ACC112 (cell line): Measurements from ENCODE around the gene GLIS1.

Experiments
- H2AFZ ChIP-seq: fragments of 200-600 bp; sonication (generic); one replicate; pipeline ENCODE4 v1.6.0; 2017; ENCODE audit warnings: antibody characterized with exemption, low read length; ENCODE audit not compliant: unreplicated experiment
- H3K27ac ChIP-seq: fragments of 200-600 bp; sonication (generic); 2 replicates; pipeline ENCODE4 v1.5.1; 2014; ENCODE audit warnings: low read depth, mild to moderate bottlenecking, antibody characterized with exemption, low read length, moderate library complexity
- H3K27me3 ChIP-seq: fragments of 200-600 bp; sonication (generic); 2 replicates; pipeline ENCODE4 v1.6.1; 2014; ENCODE audit warnings: mild to moderate bottlenecking, antibody characterized with exemption, low read length, moderate library complexity, mixed read lengths; ENCODE audit not compliant: insufficient read depth
- H3K36me3 ChIP-seq: fragments of 200-600 bp; sonication (generic); 2 replicates; pipeline ENCODE4 v1.6.1; 2016; ENCODE audit warnings: mild to moderate bottlenecking, antibody characterized with exemption, low read length, moderate library complexity, mixed read lengths; ENCODE audit not compliant: insufficient read depth
- H3K4me1 ChIP-seq: fragments of 200-600 bp; sonication (generic); one replicate; pipeline ENCODE4 v1.6.1; 2016; ENCODE audit warnings: low read length, mixed read lengths; ENCODE audit not compliant: insufficient read depth, unreplicated experiment, control insufficient read depth
- H3K4me3 ChIP-seq: fragments of 200-600 bp; sonication (generic); 2 replicates; pipeline ENCODE4 v1.5.1; 2014; ENCODE audit warnings: mild to moderate bottlenecking, low read depth, low read length
- H3K79me2 ChIP-seq: fragments of 200-600 bp; sonication (generic); one replicate; pipeline ENCODE4 v1.6.0; 2016; ENCODE audit warnings: low read length; ENCODE audit not compliant: control insufficient read depth, unreplicated experiment, insufficient read depth

GLIS1 gene

DNA sequence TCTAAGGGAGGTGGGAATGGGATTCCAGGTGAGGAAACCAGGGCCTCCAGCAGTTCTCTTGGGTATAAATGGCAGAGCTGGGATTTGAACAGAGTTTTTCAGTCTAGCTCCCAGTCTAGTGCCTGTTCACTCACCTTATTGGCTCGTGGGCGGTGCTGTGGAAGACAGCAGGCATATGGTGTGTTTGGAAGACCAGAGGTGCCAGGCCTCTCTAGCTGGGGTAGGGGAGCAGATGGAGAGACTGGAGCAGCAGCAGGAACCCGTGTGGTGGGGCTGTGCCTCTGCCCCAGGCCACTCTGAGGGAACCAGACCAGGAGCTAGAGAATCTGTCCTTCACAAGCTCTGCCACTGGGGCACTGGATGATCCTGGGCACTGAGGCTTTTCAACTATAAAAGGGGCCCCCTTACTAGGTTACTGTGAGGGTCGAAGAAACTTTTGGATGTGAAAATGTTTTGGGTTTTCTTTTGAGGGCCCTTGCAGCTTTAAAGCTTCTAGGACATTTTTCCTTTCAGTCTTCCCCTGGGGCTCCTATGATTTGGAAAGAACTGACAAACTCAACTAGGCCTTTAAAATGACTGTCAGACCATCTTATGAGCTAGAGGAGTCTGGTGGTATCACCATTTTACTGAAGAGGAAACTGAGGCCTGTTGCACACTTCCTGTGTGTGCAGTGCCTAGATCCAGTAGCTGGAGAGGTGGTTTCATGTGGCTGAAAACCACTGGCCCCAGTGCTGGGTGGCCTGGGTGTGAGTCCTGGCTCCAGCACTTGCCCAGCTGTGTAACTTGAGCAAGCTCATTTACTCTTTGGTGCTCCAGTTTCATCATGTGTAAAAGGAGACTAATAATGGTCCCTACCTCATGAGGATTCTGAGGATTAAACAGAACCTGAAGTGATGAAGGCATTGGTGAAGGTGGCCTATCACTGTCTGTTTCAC lies 273.7 kb downstream of the GLIS1 start:
- Histone ChIP-seq H3K79me2 (no peaks in the 10 kb centered on the region), H3K4me1 (peaks cover under 1% of the 10 kb centered on the region), H3K4me3 (no peak overlapping the region), H3K27ac (no peak overlapping the region), H2AFZ (no peak overlapping the region), H3K36me3 (no peaks in the 10 kb centered on the region), H3K27me3 (no peaks in the 10 kb centered on the region)

DNA sequence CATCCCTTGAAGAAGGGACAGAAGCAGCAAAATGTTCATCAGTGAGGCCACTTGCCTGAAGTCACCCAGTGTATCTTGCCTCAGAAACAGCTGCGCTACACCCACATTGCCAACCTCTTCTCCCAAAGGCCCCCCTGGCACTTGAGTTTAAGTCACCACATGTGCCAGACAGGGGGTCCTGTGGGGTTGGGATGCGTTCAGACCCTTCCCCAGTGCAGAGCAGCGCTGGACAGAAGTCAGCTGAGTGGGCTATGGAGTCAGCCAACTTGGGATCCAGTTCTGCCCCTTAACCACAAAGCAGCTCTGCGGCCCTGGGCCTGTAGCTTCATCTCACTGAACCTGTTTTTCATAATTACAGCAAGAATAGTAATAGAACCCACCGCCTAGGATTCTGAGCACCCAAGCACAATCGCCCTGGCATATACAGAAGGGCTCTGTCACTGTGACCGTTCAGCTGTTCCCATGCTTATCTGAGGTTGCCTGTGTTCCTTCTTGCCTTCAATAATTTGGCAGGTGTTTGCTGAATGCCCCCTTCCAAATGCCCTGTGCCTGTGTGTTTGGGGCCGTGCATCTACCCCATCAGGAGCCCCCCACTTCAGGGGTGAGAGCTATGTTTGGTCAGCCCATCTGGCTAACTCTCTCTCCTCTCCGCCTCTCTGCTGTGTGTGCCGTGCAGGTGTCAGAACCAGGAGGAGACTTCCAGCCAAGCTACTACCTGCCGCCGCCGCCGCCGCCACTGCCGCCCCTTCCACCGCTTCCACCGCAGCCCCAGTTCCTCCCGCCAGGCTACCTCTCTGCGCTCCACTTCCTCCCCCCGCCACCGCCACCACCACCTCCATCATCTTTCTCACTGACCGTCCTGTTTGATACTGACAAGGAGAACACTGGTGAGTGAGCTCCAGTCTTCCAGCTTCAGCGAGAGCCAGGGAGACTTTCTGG lies 274.7 kb downstream of the GLIS1 start:
- Histone ChIP-seq H3K4me3 (no peak overlapping the region), H3K27me3 (no peaks in the 10 kb centered on the region), H2AFZ (no peak overlapping the region), H3K79me2 (no peaks in the 10 kb centered on the region), H3K27ac (no peak overlapping the region), H3K36me3 (no peaks in the 10 kb centered on the region), H3K4me1 (no peaks in the 10 kb centered on the region)

GRCh38 chr1:53462769-53463501 lies 276.0 kb downstream of the GLIS1 start:
- H3K4me3 ChIP-seq, result no peak overlapping the region
- H3K27me3 ChIP-seq, result no peaks in the 10 kb centered on the region

DNA sequence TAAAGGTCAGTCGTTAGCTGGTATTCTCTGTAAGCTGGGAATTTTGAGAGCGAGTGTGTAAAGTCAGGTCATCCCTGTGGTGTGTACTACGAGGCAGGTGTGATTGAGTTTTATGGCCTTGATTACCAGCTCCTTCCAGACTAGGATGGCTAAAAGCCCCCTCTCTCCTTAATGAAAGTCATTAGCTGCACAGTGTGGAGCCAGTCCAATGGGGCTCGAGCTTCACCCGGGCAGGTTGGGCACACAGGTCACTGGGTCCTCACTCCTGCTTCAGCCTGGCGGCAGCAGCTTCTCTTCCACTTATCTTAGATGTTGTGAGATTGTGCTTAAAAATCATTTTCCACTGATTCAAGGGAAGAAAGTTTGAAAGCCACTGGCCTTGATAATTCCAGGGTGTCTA lies 276.8 kb downstream of the GLIS1 start:
- Histone ChIP-seq H3K27me3 (no peaks in the 10 kb centered on the region), H3K36me3 (no peaks in the 10 kb centered on the region), H3K27ac (no peak overlapping the region), H3K4me1 (no peaks in the 10 kb centered on the region), H2AFZ (no peak overlapping the region), H3K4me3 (no peak overlapping the region), H3K79me2 (no peaks in the 10 kb centered on the region)

More at GRCh38 chr1:53462769-53463501, 276.0 kb downstream of the GLIS1 start:
- Histone ChIP-seq H2AFZ (no peak overlapping the region), H3K36me3 (no peaks in the 10 kb centered on the region), H3K79me2 (no peaks in the 10 kb centered on the region), H3K27ac (no peak overlapping the region), H3K4me1 (no peaks in the 10 kb centered on the region)

GRCh38 chr1:53461323-53462044 lies 277.5 kb downstream of the GLIS1 start:
- Histone ChIP-seq H3K36me3 (no peaks in the 10 kb centered on the region), H3K79me2 (no peaks in the 10 kb centered on the region), H3K27me3 (no peaks in the 10 kb centered on the region), H2AFZ (no peak overlapping the region), H3K27ac (no peak overlapping the region), H3K4me1 (no peaks in the 10 kb centered on the region), H3K4me3 (no peak overlapping the region)

GRCh38 chr1:53460666-53461322 lies 278.2 kb downstream of the GLIS1 start:
- no peaks in the 10 kb centered on the region for H3K27me3 ChIP-seq
- H3K79me2 ChIP-seq, result no peaks in the 10 kb centered on the region
- H3K27ac ChIP-seq, result no peak overlapping the region
- no peaks in the 10 kb centered on the region for H3K4me1 ChIP-seq
- H3K4me3 ChIP-seq, result no peak overlapping the region
- H2AFZ ChIP-seq, result no peak overlapping the region
- H3K36me3 ChIP-seq, result no peaks in the 10 kb centered on the region

- Histone ChIP-seq H3K36me3 (no peaks in the 10 kb centered on the region), H3K4me1 (no peaks in the 10 kb centered on the region), H3K27ac (no peak overlapping the region), H3K27me3 (no peaks in the 10 kb centered on the region), H3K4me3 (no peak overlapping the region), H2AFZ (no peak overlapping the region), H3K79me2 (no peaks in the 10 kb centered on the region)
These were observed 278.7 kb downstream of the GLIS1 start for GRCh38 chr1:53460211-53460634.

GRCh38 chr1:53459321-53460175 lies 279.4 kb downstream of the GLIS1 start, which contains the start of gene DMRTB1:
Gene DMRTB1 (plus strand): TSS chr1:53459399. CDS start chr1:53459454, 55 bp downstream.
- no peaks in the 10 kb centered on the region for H3K36me3 ChIP-seq
- no peak within 1 kb of the TSS for H3K27ac ChIP-seq
- H3K4me3 ChIP-seq, result no peak within 1 kb of the TSS
- H3K27me3 ChIP-seq, result no peaks in the 10 kb centered on the region
- H3K4me1 ChIP-seq, result no peaks in the 10 kb centered on the region
- no peaks in the 10 kb centered on the region for H3K79me2 ChIP-seq
- H2AFZ ChIP-seq, result no peak within 1 kb of the TSS

- Histone ChIP-seq H3K27me3 (no peaks in the 10 kb centered on the region), H2AFZ (no peak overlapping the region), H3K4me1 (no peaks in the 10 kb centered on the region), H3K79me2 (no peaks in the 10 kb centered on the region), H3K36me3 (no peaks in the 10 kb centered on the region), H3K27ac (no peak overlapping the region), H3K4me3 (no peak overlapping the region)
These were observed 280.3 kb downstream of the GLIS1 start for GRCh38 chr1:53458634-53459033.
